Peyer's patch (tissue), 4 donors: ENCODE measurements around the gene ASCC1.

Experiments
- POLR2A ChIP-seq, 2 donors: fragments of 450-650 bp; IDR thresholded peaks; one replicate each; pipeline ENCODE4 v1.5.1; 2017; ENCODE audit warnings: antibody characterized with exemption in 2 of 2, mild to moderate bottlenecking in 2 of 2, moderate library complexity in 2 of 2
- TF ChIP-seq, protein P1 (sequence below), 6 experiments: fragments of 450-650 bp in 4 of 6; fragments of 200-600 bp in 2 of 6; sonication (generic) in 1 of 6; IDR thresholded peaks; one replicate each; pipeline ENCODE4 v1.5.1; 2017 to 2019; ENCODE audit warnings: antibody characterized with exemption in 6 of 6, mild to moderate bottlenecking in 3 of 6, moderate library complexity in 1 of 6

DNA sequence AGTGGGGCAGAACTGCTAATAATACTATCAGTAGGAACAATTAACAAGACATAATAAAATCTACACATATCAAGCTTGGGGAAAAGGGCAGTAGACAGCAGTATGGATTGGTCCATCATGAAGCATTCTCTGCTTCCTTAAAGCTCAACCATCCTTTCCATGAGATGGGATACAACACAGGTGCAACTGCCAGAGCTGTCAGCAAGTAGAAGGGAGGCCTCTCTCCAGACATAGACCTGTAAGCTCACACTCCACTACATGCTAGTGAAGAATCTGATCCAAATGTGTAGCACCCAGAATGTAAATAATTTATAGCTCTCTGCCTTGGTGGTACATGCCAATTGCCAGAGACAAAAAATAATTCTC, 41.8 kb downstream of the ASCC1 start:
- TF ChIP-seq, protein P1, sequence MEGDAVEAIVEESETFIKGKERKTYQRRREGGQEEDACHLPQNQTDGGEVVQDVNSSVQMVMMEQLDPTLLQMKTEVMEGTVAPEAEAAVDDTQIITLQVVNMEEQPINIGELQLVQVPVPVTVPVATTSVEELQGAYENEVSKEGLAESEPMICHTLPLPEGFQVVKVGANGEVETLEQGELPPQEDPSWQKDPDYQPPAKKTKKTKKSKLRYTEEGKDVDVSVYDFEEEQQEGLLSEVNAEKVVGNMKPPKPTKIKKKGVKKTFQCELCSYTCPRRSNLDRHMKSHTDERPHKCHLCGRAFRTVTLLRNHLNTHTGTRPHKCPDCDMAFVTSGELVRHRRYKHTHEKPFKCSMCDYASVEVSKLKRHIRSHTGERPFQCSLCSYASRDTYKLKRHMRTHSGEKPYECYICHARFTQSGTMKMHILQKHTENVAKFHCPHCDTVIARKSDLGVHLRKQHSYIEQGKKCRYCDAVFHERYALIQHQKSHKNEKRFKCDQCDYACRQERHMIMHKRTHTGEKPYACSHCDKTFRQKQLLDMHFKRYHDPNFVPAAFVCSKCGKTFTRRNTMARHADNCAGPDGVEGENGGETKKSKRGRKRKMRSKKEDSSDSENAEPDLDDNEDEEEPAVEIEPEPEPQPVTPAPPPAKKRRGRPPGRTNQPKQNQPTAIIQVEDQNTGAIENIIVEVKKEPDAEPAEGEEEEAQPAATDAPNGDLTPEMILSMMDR (IDR thresholded peaks at IDR 0.05) = no peak
- no peak for TF ChIP-seq POLR2A (IDR thresholded peaks at IDR 0.05)
